GM19438 (cell line): ENCODE results near the gene SAP130.

ENCODE experiments used
- ATAC-seq: cut with Tn5 transposase; IDR thresholded peaks from one replicate; pipeline ENCODE4 v1.9.1; 2021; ENCODE audit warnings: low read depth; ENCODE audit not compliant: unreplicated experiment

The SAP130 gene

GRCh38 chr2:128027801-128028667 lies at the start of gene SAP130:
Gene SAP130, minus strand, starts transcription at chr2:128028059. Its CDS starts 1,767 bp downstream, at chr2:128026292.
- ATAC-seq, result peak; percentile 77

GRCh38 chr2:128076461-128077106 lies 48.7 kb upstream of the SAP130 start:
- no peak for ATAC-seq

GRCh38 chr2:128073278-128073677 lies 45.4 kb upstream of the SAP130 start:
- no peak for ATAC-seq

GRCh38 chr2:128069769-128070168 lies 41.9 kb upstream of the SAP130 start:
- ATAC-seq, result no peak

GRCh38 chr2:128064353-128064752 lies 36.5 kb upstream of the SAP130 start:
- no peak for ATAC-seq

GRCh38 chr2:128062571-128062970 lies 34.7 kb upstream of the SAP130 start:
- ATAC-seq, result no peak

- ATAC-seq, result no peak
Observed at GRCh38 chr2:128058114-128058513, 30.3 kb upstream of the SAP130 start.

GRCh38 chr2:128057334-128057733 lies 29.5 kb upstream of the SAP130 start:
- ATAC-seq, result no peak

GRCh38 chr2:128054104-128054885 lies 26.4 kb upstream of the SAP130 start:
- no peak for ATAC-seq

GRCh38 chr2:128053331-128053730 lies 25.5 kb upstream of the SAP130 start:
- ATAC-seq, result no peak

- no peak for ATAC-seq
Observed at GRCh38 chr2:128043041-128043440, 15.2 kb upstream of the SAP130 start.

GRCh38 chr2:128041561-128041960 lies 13.7 kb upstream of the SAP130 start:
- no peak for ATAC-seq

- ATAC-seq, result no peak
Observed at GRCh38 chr2:128040166-128040771, 12.4 kb upstream of the SAP130 start.

GRCh38 chr2:128039535-128039934 lies 11.7 kb upstream of the SAP130 start:
- ATAC-seq, result no peak

- no peak for ATAC-seq
Observed at GRCh38 chr2:128038411-128038810, 10.6 kb upstream of the SAP130 start.

GRCh38 chr2:128037649-128038048 lies 9.8 kb upstream of the SAP130 start:
- no peak for ATAC-seq

- no peak for ATAC-seq
Observed at GRCh38 chr2:128036748-128037607, 9.1 kb upstream of the SAP130 start.

GRCh38 chr2:128032092-128032491 lies 4.2 kb upstream of the SAP130 start:
- ATAC-seq, result no peak

GRCh38 chr2:128028668-128029054 lies 802 bp upstream of the SAP130 start:
- ATAC-seq, result no peak

- peak; percentile 83 for ATAC-seq
Observed at GRCh38 chr2:128027278-128027800, 520 bp downstream of the SAP130 start.
